Measurements from ENCODE around the gene PARD6A. TPM values are rescaled to one million over a fixed set of nuclear protein-coding genes. Genes with fewer than 3 reads are reported as not detected.

Gene PARD6A
- total RNA-seq, 1 donor from 2014 or later: 13.5 TPM

DNA sequence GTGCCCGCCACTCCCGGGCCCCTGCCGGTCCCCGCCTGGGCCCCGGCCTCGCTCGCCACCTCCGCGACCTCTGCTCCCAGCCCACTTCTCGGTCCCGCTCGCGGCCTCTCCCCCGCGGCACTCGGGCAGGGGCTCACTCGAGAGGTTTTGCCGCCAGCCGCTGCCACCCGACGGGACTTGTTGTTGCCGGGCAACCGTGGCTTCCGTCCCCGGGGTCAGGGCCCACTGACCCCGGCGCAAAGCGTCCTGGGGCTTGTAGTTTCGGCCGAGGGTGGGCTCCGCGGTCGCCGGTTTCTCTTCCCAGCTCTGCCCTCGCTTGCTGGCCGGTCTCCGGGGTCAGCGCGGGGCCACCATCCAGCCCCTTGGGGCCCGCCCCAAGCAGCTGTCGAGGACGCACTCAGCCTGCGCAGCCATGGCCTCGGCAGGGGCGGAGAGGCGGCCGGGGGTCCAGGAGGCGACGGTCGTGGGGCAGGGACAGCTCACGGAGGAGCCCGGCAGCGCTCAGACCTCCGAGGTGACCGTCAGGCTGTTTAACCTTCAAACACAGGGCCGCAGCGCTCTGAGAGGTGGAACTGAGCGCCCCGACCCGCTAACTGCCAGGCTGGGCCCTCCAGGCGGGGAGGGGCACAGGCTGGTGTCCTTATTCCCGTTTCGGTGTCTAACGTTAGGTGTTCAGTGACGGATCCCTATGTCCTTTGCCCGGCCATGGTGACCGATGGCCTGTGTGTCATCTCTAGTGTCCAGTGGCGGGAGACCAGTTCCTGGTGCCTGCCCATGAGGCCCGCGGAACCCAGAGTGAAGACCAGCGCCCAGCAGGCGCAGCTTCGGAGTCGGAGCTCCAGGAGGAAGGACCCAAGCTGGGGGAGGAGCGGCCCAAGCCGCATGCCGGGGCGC lies 6.0 kb downstream of the PARD6A start, which contains the start of the genes C16orf86 and ENKD1:
C16orf86 (plus strand) TSS at position 256 of the 894 bp plus-strand sequence; CDS start at position 413, 157 bp downstream.
ENKD1 (minus strand) TSS at position 192 of the 894 bp plus-strand sequence. CDS start 308 bp downstream, outside the sequence.
- Mint-ChIP-seq H3K27me3 (no peaks in the 10 kb centered on the region), H3K27ac (peak within 1 kb of the TSS; percentile 84), H3K9me3 (no peaks in the 10 kb centered on the region), H3K4me3 (peak within 1 kb of the TSS; percentile 91), H3K4me1 (peaks cover 21% of the 10 kb centered on the region), H3K36me3 (ENCODE audit: low read depth) (peaks cover 6% of the 10 kb centered on the region)
- DNase-seq: peak; percentile 95
- intact Hi-C loops (cut with micrococcal nuclease): loop anchor here (2.0 to 10.0 kb wide), 3 partner anchors 52 to 1668 kb away; partner anchors contain the start of genes COG8, CTRL, GFOD2 and NIP7

DNA sequence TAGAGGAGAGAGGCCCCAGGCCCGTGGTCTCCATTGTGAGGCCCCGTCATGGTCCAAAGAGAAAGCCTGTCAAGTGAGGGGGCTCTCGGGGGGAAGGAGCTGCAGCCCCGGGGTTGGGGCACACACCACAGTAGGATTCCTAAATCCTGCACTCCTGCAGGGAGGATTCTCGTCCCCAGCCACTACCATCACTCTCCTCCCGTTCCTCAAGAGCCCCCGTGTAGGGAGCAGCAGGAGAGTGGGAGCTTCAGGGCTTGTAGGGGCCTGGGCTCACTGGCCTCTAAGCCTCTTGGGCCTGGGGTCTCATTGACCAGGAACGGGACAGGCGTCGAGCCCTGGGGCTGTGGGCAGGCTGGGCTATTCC lies 6.7 kb downstream of the PARD6A start:
- no peaks in the 10 kb centered on the region for H3K27me3 Mint-ChIP-seq
- peaks cover 6% of the 10 kb centered on the region for H3K36me3 Mint-ChIP-seq (ENCODE audit: low read depth)
- intact Hi-C loops (cut with micrococcal nuclease): loop anchor here (2.0 to 10.0 kb wide), 3 partner anchors 51 to 1667 kb away; partner anchors contain the start of genes COG8, CTRL, GFOD2 and NIP7
- H3K4me1 Mint-ChIP-seq: peaks cover 19% of the 10 kb centered on the region
- peak overlapping the region; percentile 91 for H3K4me3 Mint-ChIP-seq
- no peaks in the 10 kb centered on the region for H3K9me3 Mint-ChIP-seq
- no peak for DNase-seq
- H3K27ac Mint-ChIP-seq: peak overlapping the region; percentile 66

DNA sequence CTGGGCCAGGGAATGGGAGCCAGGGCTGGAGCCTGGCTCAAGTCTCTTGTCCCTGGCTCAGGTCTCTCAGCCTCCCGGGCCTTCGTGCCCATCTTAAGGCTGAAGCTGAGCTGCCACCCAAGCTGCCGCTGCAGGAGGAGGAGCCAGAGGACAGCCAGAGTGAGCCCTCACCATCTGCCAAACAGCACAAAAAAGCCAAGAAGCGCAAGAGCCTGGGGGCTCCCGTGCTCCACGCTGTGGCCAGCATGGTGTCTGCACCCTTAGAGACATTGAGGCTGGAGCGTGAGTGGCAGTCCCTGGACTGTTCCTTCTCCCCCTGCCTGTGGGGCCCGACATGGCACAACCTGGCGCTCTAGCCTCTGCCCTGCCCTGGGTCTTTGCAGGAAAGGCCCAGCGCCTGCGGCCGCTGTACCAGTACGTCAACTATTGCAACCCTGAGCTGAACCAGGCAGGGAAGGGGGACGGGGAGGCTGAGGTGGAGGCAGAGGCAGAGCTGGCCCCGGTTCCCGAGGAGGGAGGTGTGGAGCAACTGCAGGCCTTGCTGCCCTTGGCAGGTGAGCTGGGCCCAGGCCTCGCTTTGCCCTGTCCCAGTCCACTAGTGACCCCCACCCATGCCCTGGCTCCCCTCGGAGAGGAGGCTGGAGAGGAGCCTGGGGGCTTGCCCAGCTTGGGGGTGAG lies 7.2 kb downstream of the PARD6A start:
- peak; percentile 94 for DNase-seq
- H3K27ac Mint-ChIP-seq: no peak overlapping the region
- H3K9me3 Mint-ChIP-seq: no peaks in the 10 kb centered on the region
- no peaks in the 10 kb centered on the region for H3K27me3 Mint-ChIP-seq
- intact Hi-C loops (cut with micrococcal nuclease): loop anchor here (1.0 to 10.0 kb wide), 5 partner anchors 51 to 1667 kb away; partner anchors contain the start of genes COG8, CTRL, GFOD2 and NIP7
- peak overlapping the region; percentile 91 for H3K4me3 Mint-ChIP-seq
- H3K36me3 Mint-ChIP-seq (ENCODE audit: low read depth): peaks cover 5% of the 10 kb centered on the region
- peaks cover 22% of the 10 kb centered on the region for H3K4me1 Mint-ChIP-seq

DNA sequence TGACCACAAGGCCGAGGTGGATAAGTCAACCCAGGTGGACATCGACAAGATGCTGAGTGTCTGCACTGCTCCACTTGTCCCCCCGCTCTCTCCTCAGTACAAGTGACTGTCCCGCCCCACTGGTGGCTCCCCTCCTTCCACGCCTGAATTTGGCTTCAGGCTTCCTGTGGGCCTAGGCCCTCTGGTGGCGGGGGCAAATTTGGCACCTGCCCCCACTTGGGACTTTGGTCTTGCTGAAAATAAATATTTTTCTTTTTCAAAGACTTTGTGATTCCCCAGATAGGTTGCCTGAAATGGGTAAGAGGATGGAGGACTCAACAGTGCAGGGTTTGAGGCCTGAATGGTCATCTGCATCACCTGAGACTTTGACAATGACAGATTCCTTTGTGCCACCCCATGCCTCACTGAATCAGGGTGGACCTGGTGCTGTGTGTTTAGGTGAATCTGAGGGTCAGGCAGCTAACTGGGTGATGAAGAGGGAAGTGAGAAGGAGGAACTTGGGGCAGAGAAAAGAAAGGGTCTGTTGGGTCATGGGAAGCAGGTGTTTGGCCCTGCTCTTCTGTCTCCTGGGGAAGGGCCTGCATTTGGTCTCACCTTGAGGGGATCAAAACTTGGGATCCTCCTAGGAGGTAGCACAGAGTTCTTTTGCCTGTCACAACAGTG lies 7.9 kb downstream of the PARD6A start:
- intact Hi-C loops (cut with micrococcal nuclease): loop anchor here (1.0 to 10.0 kb wide), 4 partner anchors 121 to 1666 kb away; partner anchors contain the start of genes COG8, CTRL, NIP7 and PDF
- DNase-seq: peak; percentile 77
- no peak overlapping the region for H3K27ac Mint-ChIP-seq
- no peaks in the 10 kb centered on the region for H3K27me3 Mint-ChIP-seq
- H3K4me1 Mint-ChIP-seq: peaks cover 22% of the 10 kb centered on the region
- H3K9me3 Mint-ChIP-seq: no peaks in the 10 kb centered on the region
- no peak overlapping the region for H3K4me3 Mint-ChIP-seq
- H3K36me3 Mint-ChIP-seq (ENCODE audit: low read depth): peaks cover 3% of the 10 kb centered on the region

DNA sequence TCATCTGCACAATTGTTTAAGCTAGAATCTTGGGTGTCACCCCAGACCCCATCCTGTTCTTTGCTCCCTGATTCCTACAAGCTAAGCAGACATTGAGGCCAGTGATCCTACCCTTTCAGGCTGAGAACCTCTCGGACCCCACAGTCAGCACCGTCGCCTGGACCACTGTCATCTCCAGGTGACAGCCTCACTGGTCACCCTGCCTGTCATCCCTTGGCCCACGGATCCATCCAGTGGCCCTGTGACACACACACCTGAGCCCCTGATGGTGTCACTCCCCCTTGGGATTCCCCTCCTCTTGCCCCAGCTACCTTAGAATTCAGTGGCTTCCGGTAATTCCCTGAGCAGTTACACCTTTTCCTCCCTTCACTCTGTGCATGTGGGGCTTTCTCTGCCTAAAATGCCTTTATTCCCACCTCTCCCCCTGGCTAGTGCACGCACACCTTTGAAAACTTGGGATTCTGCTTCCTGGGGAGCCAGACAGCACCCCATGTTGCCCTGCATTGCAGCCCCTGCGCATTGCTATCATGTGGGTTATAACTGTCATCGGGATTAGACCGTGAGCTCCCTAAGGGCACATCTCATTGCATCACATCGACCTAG lies 8.8 kb downstream of the PARD6A start:
- H3K27me3 Mint-ChIP-seq: no peaks in the 10 kb centered on the region
- intact Hi-C loops (cut with micrococcal nuclease): loop anchor here (10.0 kb wide), 2 partner anchors 265 to 1665 kb away; partner anchors contain the start of genes COG8, CTRL, NIP7 and PDF
- no peak overlapping the region for H3K4me3 Mint-ChIP-seq
- peaks cover 2% of the 10 kb centered on the region for H3K36me3 Mint-ChIP-seq (ENCODE audit: low read depth)
- no peak overlapping the region for H3K27ac Mint-ChIP-seq
- no peak for DNase-seq
- H3K9me3 Mint-ChIP-seq: no peaks in the 10 kb centered on the region
- peaks cover 20% of the 10 kb centered on the region for H3K4me1 Mint-ChIP-seq

DNA sequence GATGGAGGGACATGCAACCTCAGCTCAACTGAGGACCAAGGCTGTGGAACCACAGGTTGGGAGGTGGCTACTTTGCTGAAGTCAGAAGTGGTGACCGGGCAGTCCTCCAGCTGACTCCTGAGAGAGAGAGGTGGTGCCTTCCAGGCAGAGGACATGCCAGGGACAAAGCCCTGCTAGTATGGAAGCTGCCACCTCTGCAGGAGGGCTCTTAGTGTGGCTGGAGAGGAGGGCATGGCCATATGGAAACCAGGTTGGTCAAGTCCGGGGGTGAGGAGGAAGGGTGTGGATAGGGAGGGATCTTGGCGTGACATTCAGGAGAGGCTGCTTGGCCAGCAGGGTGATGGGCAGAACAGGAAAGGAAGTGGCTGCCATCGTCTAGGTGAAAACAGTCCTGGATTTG lies 11.5 kb downstream of the PARD6A start:
- peaks cover 11% of the 10 kb centered on the region for H3K4me1 Mint-ChIP-seq
- no peak overlapping the region for H3K27ac Mint-ChIP-seq
- no peaks in the 10 kb centered on the region for H3K36me3 Mint-ChIP-seq (ENCODE audit: low read depth)
- intact Hi-C loops (cut with micrococcal nuclease): no loop called here
- no peak for DNase-seq
- no peaks in the 10 kb centered on the region for H3K27me3 Mint-ChIP-seq
- H3K9me3 Mint-ChIP-seq: no peaks in the 10 kb centered on the region
- no peak overlapping the region for H3K4me3 Mint-ChIP-seq

DNA sequence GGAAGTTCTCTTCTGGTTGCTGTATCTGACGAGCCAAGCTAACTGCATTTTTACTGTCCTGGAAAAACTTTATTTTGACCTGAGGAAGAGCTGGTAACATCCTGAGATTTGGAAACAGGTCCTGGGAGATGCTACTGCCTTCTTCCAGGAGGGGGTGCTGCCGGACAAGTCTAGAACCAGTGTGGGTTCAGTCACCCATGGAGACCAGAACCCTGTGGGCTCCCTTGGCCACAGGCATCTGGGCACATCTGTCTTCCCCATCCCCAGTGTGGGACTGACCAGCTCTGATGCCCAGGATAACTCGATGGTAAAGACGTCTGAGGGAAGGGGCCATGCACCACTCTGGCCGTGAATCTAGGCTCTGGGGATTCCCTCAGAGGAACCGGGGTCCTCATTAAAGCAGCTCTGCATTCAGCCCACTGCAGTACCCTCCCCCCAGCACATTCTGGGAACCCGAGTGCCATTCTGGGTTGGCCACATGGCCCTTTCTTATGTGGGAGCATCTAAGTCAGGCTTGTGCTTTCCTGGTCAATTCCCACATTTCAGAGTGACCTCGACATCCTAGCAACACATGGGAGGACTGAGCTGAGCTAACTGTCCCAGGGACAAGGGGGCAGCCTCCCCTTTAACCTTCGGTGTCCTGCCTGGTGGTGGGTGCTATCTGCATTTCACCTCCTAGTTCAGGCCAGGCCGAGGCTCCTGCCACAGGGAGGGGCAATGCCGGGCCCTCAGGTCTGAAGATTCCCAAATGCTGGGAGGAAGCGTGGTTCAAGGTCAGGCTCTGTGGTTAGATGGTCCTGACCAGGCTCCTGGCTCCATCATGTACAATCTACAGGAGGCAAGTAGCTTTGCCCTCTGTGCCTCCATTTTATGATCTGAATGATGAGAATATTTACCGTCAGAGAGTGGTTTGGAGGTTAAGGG lies 12.2 kb downstream of the PARD6A start:
- Mint-ChIP-seq H3K27me3 (no peaks in the 10 kb centered on the region), H3K36me3 (ENCODE audit: low read depth) (no peaks in the 10 kb centered on the region), H3K27ac (no peak overlapping the region), H3K4me3 (no peak overlapping the region), H3K4me1 (peaks cover 10% of the 10 kb centered on the region), H3K9me3 (no peaks in the 10 kb centered on the region)
- intact Hi-C loops (cut with micrococcal nuclease): no loop called here
- DNase-seq: peak; percentile 90

DNA sequence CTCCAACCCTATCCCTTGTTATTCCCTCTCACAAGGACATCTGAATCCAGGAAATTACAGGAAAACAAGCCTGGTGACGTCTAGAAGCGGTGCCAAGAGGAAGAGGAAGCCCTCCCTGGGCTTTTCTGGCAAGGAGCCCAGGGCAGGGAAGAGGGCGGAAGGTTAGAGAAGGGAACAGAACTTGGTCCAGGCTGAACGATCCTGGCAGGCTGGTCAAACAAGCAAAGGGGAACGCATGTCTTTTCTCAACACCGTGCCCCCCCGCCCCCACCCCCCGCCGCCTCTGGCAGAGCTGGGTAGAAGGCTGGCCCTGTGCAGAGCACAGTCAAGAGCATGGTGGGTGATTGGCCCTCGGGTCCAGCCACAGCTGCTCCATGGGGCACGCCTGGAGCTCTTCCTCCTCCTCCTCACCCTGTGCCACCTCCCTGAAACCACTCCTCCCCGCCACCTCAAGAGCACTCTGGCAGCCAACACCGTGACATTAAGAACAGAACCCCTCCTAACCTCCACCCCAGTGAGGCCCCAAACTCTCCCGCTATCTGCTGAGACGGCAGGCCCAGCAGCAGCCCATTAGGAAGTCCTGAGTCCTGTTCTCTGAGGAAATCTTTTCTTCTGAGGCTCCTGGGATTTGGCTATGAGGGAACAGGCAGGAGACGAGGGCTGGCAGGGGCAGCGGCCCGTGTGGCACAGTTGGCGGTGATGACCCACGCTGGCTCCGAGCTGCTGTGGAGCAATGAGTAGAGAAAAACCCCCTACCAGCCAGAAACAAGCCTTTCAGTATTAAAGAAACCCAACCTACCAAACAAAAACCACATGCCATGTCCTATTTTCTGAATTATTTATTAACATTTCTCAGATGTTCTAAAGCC lies 13.2 kb downstream of the PARD6A start:
- Mint-ChIP-seq H3K4me1 (peaks cover 6% of the 10 kb centered on the region), H3K27ac (no peak overlapping the region), H3K4me3 (no peak overlapping the region), H3K9me3 (no peaks in the 10 kb centered on the region), H3K27me3 (no peaks in the 10 kb centered on the region), H3K36me3 (ENCODE audit: low read depth) (no peaks in the 10 kb centered on the region)
- intact Hi-C loops (cut with micrococcal nuclease): no loop called here
- no peak for DNase-seq

DNA sequence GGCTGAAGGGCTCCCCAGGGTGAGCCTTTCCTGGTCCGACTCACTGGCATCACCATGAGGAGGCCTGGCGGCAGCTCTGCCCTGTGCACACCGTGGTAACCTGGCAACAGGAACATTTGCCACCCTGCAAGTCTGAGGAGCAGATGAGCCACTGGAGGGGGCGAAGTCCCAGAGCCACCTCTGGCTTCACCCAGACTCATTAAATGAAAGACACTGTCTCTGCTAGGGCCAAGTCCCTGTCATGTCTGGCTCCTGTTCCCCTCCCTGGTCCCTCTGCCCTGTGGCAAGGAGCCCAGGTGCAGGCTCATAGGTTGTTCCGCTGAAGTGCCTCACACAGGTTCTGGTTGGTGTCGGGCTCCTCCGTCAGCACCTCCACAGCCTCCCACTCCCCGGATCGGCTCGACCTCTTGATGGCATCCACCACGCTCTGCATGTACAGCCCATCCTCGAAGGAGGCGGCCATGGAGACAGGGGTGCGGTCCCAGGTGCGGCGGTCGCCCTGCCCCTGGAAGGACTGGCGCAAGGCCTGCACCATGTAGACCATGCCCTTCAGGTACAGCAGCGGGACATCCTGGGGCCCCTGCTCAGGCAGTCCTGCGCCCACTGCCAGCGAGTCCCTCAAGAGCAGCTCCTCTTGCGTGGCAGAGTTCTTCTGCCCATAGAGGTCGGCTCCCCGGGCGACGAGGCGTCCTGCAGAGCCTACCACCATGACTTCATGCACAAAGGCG lies 14.3 kb downstream of the PARD6A start:
- H3K4me3 Mint-ChIP-seq: no peak overlapping the region
- H3K9me3 Mint-ChIP-seq: no peaks in the 10 kb centered on the region
- intact Hi-C loops (cut with micrococcal nuclease): no loop called here
- H3K4me1 Mint-ChIP-seq: peaks cover 4% of the 10 kb centered on the region
- no peak for DNase-seq
- no peak overlapping the region for H3K27ac Mint-ChIP-seq
- no peaks in the 10 kb centered on the region for H3K27me3 Mint-ChIP-seq
- H3K36me3 Mint-ChIP-seq (ENCODE audit: low read depth): no peaks in the 10 kb centered on the region

DNA sequence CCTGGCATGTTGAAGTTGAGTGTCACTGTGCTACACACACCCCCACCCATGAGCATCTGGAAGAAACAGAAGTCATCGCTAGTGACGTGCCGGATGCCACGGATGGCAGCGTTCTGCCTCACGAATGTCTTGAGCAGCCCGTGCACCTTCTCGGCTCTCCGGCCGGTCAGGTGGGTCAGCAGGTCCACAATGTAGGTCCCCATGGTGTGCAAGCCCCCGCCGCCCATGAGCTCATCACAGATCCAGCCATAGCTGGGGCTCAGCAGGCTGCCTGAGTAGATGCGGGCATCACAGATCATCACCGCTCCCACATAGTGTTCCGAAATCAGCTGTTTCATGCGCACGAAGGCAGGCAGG lies 14.8 kb downstream of the PARD6A start:
- no peaks in the 10 kb centered on the region for H3K27me3 Mint-ChIP-seq
- H3K27ac Mint-ChIP-seq: no peak overlapping the region
- intact Hi-C loops (cut with micrococcal nuclease): no loop called here
- H3K4me1 Mint-ChIP-seq: peaks cover 4% of the 10 kb centered on the region
- no peak for DNase-seq
- no peak overlapping the region for H3K4me3 Mint-ChIP-seq
- H3K36me3 Mint-ChIP-seq (ENCODE audit: low read depth): no peaks in the 10 kb centered on the region
- no peaks in the 10 kb centered on the region for H3K9me3 Mint-ChIP-seq

DNA sequence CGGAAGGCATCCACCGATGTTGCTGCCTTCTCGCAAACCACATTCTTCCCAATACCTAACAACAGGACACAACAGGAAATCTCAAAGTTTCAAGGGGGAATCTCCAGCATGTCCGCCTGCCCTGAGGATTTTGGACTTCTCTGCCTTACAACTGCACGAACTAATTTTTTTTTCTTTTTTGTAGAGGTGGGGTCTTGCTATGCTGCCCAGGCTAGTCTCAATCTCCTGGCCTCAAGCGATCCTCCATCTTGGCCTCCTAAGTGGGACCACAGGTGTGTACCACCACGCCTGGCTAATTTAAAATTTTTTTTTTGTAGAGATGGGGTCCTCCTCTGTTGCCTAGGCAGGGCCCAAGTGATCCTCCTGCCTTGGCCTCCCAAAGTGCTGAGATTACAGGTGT lies 15.2 kb downstream of the PARD6A start:
- intact Hi-C loops (cut with micrococcal nuclease): no loop called here
- H3K4me1 Mint-ChIP-seq: peaks cover 4% of the 10 kb centered on the region
- DNase-seq: no peak
- H3K36me3 Mint-ChIP-seq (ENCODE audit: low read depth): no peaks in the 10 kb centered on the region
- no peak overlapping the region for H3K4me3 Mint-ChIP-seq
- no peaks in the 10 kb centered on the region for H3K9me3 Mint-ChIP-seq
- no peak overlapping the region for H3K27ac Mint-ChIP-seq
- H3K27me3 Mint-ChIP-seq: no peaks in the 10 kb centered on the region
